Kidney (tissue), 22 donors: Measurements from ENCODE around the gene PDCD10. TPM values are rescaled to one million over a fixed set of nuclear protein-coding genes. Genes with fewer than 3 reads are reported as not detected.

Experiments used
- DNase-seq, 5 donors: peaks; one replicate each; pipeline ENCODE4 v3.0.0-alpha.2; 2013 to 2020
- FAIRE-seq: peaks from 2 replicates; lab custom pipeline; 2012; peaks lifted over from hg19 to GRCh38; lab: Jason Lieb, UNC
- H3K27ac ChIP-seq, 2 donors: one replicate each; pipeline ENCODE4 v1.7.0; 2013; ENCODE audit warnings: low read depth in 2 of 2, low read length in 2 of 2, inconsistent platforms in 1 of 2
- H3K27me3 ChIP-seq: one replicate; pipeline ENCODE4 v1.7.1; 2013; ENCODE audit warnings: low read length, inconsistent platforms; ENCODE audit not compliant: control insufficient read depth, insufficient read depth
- H3K36me3 ChIP-seq, 3 donors: one replicate each; pipeline versions ENCODE4 v1.7.0 to v1.7.1; 2013; ENCODE audit warnings: low read length in 3 of 3, control low read depth in 1 of 3, inconsistent platforms in 1 of 3; ENCODE audit not compliant: insufficient read depth in 3 of 3, control insufficient read depth in 2 of 3
- H3K4me1 ChIP-seq, 3 donors: one replicate each; pipeline versions ENCODE4 v1.7.0 to v1.7.1; 2013; ENCODE audit warnings: low read length in 3 of 3, inconsistent platforms in 1 of 3, low read depth in 1 of 3; ENCODE audit not compliant: control insufficient read depth in 2 of 3, insufficient read depth in 2 of 3
- H3K4me3 ChIP-seq, 3 donors: one replicate each; pipeline versions ENCODE4 v1.7.0 to v1.8.1; 2013; ENCODE audit warnings: low read length in 3 of 3, control low read depth in 1 of 3, inconsistent platforms in 1 of 3
- H3K9ac ChIP-seq, 3 donors: one replicate each; pipeline versions ENCODE4 v1.7.0 to v1.7.1; 2013; ENCODE audit warnings: low read length in 3 of 3, control low read depth in 1 of 3, inconsistent platforms in 1 of 3
- H3K9me3 ChIP-seq, 3 donors: one replicate each; pipeline versions ENCODE4 v1.7.0 to v1.7.1; 2013; ENCODE audit warnings: low read length in 3 of 3, control low read depth in 1 of 3, inconsistent platforms in 1 of 3; ENCODE audit not compliant: control insufficient read depth in 2 of 3, insufficient read depth in 1 of 3
- intact Hi-C: fragments of 100-400 bp; cut with DNase I; formaldehyde crosslinking; loops from one replicate; pipeline ENCODE4 v1.11.1; 2022
- long read RNA-seq, 10 donors: library from polyadenylated mRNA in 1 of 10; unstranded in 1 of 10; transcript quantifications; one replicate each; pipeline ENCODE4 v2.0.0 and lab custom pipeline, GENCODE V29; 2021 to 2026
- polyA plus RNA-seq: library from polyadenylated mRNA; stranded (reverse); fragments of 350-450 nt; fragmentation: Illumina TruSeq; extraction: RNeasy Lipid Tissue Mini Kit (QIAGEN cat#74804); gene quantifications from one replicate; pipeline ENCODE4 v1.2.3, GENCODE V29; 2014; ENCODE audit warnings: low read depth, low replicate concordance; ENCODE audit not compliant: insufficient read depth
- total RNA-seq: library from RNA; stranded (reverse); fragmentation: NEBNext Ultra II Directional; extraction: Animal tissue kit (Norgen Biotek cat#: 25700); gene quantifications from one replicate; pipeline ENCODE4 v1.2.1, GENCODE V29; 2021
- TF ChIP-seq, protein P1 (sequence below): IDR thresholded peaks from 3 replicates; pipeline ENCODE4 v1.5.1; 2012; ENCODE audit warnings: mild to moderate bottlenecking, moderate library complexity, borderline replicate concordance; ENCODE audit not compliant: insufficient read depth; ENCODE audit errors: extremely low read depth
- donor health status: control.
- donor health status: control.
- donor health status: control.
- donor health status: control.
- donor health status: control.
- donor health status: DM: yes; HTN: yes; CAD: no.
- donor health status: Normal renal cell carcinoma (clear cell type).

Gene PDCD10
- total RNA-seq (55.1 TPM), polyA plus RNA-seq (50.0 TPM)
- long read RNA-seq, donor 1, transcript PDCD10-218 (8 exons, 1,276 nt) = major isoform, 11 of 14 reads
- long read RNA-seq, donor 1, partial matches to known transcripts = 0 of 14 reads
- long read RNA-seq, donor 1, other reads (novel, unspliced or antisense) = 0 of 14 reads
- long read RNA-seq, donor 2, transcript PDCD10-218 (8 exons, 1,276 nt) = major isoform, 18 of 24 reads
- long read RNA-seq, donor 2, partial matches to known transcripts = 0 of 24 reads
- long read RNA-seq, donor 2, other reads (novel, unspliced or antisense) = 0 of 24 reads
- long read RNA-seq, donor 3, transcript PDCD10-208 (9 exons, 1,360 nt) = minor isoform, 8 of 134 reads
- long read RNA-seq, donor 3, transcript PDCD10-218 (8 exons, 1,276 nt) = major isoform, 23 of 134 reads
- long read RNA-seq, donor 3, partial matches to known transcripts = 71 of 134 reads
- long read RNA-seq, donor 3, other reads (novel, unspliced or antisense) = 29 of 134 reads
- long read RNA-seq, donor 4, transcript PDCD10-218 (8 exons, 1,276 nt) = major isoform, 24 of 33 reads
- long read RNA-seq, donor 4, transcript PDCD10-208 (9 exons, 1,360 nt) = minor isoform, 7 of 33 reads
- long read RNA-seq, donor 4, partial matches to known transcripts = 0 of 33 reads
- long read RNA-seq, donor 4, other reads (novel, unspliced or antisense) = 0 of 33 reads
- long read RNA-seq, donor 5, partial matches to known transcripts = 0 of 3 reads
- long read RNA-seq, donor 5, other reads (novel, unspliced or antisense) = 0 of 3 reads
- long read RNA-seq, donor 6, transcript PDCD10-218 (8 exons, 1,276 nt) = major isoform, 39 of 61 reads
- long read RNA-seq, donor 6, transcript PDCD10-208 (9 exons, 1,360 nt) = minor isoform, 10 of 61 reads
- long read RNA-seq, donor 6, partial matches to known transcripts = 11 of 61 reads
- long read RNA-seq, donor 6, other reads (novel, unspliced or antisense) = 0 of 61 reads
- long read RNA-seq, donor 7, transcript PDCD10-208 (9 exons, 1,360 nt) = minor isoform, 14 of 40 reads
- long read RNA-seq, donor 7, transcript PDCD10-218 (8 exons, 1,276 nt) = major isoform, 20 of 40 reads
- long read RNA-seq, donor 7, partial matches to known transcripts = 5 of 40 reads
- long read RNA-seq, donor 7, other reads (novel, unspliced or antisense) = 1 of 40 reads
- long read RNA-seq, donor 8, transcript PDCD10-218 (8 exons, 1,276 nt) = major isoform, 19 of 28 reads
- long read RNA-seq, donor 8, partial matches to known transcripts = 5 of 28 reads
- long read RNA-seq, donor 8, other reads (novel, unspliced or antisense) = 0 of 28 reads
- long read RNA-seq, donor 9, transcript PDCD10-218 (8 exons, 1,276 nt) = major isoform, 15 of 20 reads
- long read RNA-seq, donor 9, partial matches to known transcripts = 0 of 20 reads
- long read RNA-seq, donor 9, other reads (novel, unspliced or antisense) = 0 of 20 reads
- long read RNA-seq, donor 10, transcript PDCD10-208 (9 exons, 1,360 nt) = minor isoform, 5 of 28 reads
- long read RNA-seq, donor 10, transcript PDCD10-218 (8 exons, 1,276 nt) = major isoform, 12 of 28 reads
- long read RNA-seq, donor 10, partial matches to known transcripts = 7 of 28 reads
- long read RNA-seq, donor 10, other reads (novel, unspliced or antisense) = 0 of 28 reads

DNA sequence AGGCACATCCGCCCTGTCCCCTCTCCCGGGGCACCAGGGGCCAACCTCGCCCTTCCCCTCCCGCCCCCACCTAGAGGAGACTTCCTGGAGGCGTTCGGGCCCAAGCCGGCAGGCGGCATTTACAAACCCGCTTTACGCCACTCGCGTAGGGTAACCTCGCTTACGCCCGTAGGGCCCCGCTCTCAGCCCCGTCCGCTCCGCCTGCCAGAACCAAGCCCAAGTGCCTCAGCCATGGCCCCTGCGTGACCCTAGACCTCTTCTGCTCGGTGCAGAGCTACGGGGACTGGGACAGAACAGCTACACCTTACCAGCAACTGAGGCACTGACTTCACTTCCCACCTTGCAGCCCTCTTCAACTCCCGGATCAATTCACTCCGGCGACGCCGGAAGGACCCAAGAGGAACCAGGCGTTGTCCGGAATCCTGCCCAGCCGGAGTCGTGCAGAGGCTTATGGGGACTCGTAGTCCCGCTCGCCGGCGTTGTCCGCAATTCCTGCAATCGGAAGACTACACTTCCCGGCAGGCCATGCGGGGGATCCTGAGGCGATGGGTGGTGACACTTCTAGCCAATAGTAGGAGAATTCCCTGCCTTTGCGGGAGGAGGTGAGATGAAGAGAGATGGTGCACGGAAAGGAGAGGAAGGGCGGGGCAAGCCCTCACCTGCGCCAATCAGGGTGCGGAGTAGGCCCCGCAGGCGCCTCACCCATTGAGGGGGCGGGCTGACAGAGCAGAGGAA is at the start of gene PDCD10:
TSS of gene PDCD10 (minus strand) at position 395 of the 735 bp plus-strand sequence. CDS start 14,735 bp downstream, outside the sequence.
- intact Hi-C loops = no loop called here
- Histone ChIP-seq H3K36me3 (no peaks in the 10 kb centered on the region), H3K9ac (peak within 1 kb of the TSS; percentile 75 to 97 (median 81)), H3K27ac (peak within 1 kb of the TSS; percentile 82 to 92), H3K4me1 (peaks cover 0 to 6% (median 0%) of the 10 kb centered on the region in 3 donors), H3K9me3 (no peaks in the 10 kb centered on the region), H3K27me3 (no peaks in the 10 kb centered on the region), H3K4me3 (peak within 1 kb of the TSS; percentile 92 to 98 (median 94))
- peak; percentile 99 to 100 (median 99) for DNase-seq
- peak; percentile 97 for FAIRE-seq
- TF ChIP-seq, protein P1, sequence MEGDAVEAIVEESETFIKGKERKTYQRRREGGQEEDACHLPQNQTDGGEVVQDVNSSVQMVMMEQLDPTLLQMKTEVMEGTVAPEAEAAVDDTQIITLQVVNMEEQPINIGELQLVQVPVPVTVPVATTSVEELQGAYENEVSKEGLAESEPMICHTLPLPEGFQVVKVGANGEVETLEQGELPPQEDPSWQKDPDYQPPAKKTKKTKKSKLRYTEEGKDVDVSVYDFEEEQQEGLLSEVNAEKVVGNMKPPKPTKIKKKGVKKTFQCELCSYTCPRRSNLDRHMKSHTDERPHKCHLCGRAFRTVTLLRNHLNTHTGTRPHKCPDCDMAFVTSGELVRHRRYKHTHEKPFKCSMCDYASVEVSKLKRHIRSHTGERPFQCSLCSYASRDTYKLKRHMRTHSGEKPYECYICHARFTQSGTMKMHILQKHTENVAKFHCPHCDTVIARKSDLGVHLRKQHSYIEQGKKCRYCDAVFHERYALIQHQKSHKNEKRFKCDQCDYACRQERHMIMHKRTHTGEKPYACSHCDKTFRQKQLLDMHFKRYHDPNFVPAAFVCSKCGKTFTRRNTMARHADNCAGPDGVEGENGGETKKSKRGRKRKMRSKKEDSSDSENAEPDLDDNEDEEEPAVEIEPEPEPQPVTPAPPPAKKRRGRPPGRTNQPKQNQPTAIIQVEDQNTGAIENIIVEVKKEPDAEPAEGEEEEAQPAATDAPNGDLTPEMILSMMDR = no peak

GRCh38 chr3:167783781-167784180 is 49.1 kb upstream of the PDCD10 start:
- no peak for FAIRE-seq
- intact Hi-C loops = no loop called here
- no peaks in the 10 kb centered on the region for H3K36me3 ChIP-seq

More at GRCh38 chr3:167783781-167784180, 49.1 kb upstream of the PDCD10 start:
- Histone ChIP-seq H3K9me3 (no peaks in the 10 kb centered on the region), H3K4me1 (no peaks in the 10 kb centered on the region), H3K27me3 (no peaks in the 10 kb centered on the region), H3K27ac (no peak overlapping the region), H3K4me3 (no peak overlapping the region), H3K9ac (no peak overlapping the region)
- TF ChIP-seq, protein P1 = no peak
- DNase-seq = no peak
